Fibroblast of lung (primary cell): ENCODE data around the gene TYRP1. TPM values are rescaled to one million over a fixed set of nuclear protein-coding genes. Genes with fewer than 3 reads are reported as not detected.

Experiments used
- DNase-seq, 2 donors: peaks; one replicate each; pipeline versions ENCODE4 v3.0.0 to v3.0.0-alpha.2; 2010; ENCODE audit warnings: low read depth in 2 of 2
- H2AFZ ChIP-seq: 2 replicates; pipeline ENCODE4 v1.5.1; 2012; ENCODE audit warnings: low read length, control low read depth, inconsistent platforms
- H3K27ac ChIP-seq: 2 replicates; pipeline ENCODE4 v1.5.1; 2011; ENCODE audit warnings: low read length, control low read depth; ENCODE audit not compliant: insufficient read depth
- H3K27me3 ChIP-seq: 2 replicates; pipeline ENCODE4 v1.5.1; 2011; ENCODE audit warnings: mild to moderate bottlenecking, low read length; ENCODE audit not compliant: control insufficient read depth, insufficient read depth
- H3K36me3 ChIP-seq: 2 replicates; pipeline ENCODE4 v1.5.1; 2011; ENCODE audit warnings: low read length; ENCODE audit not compliant: control insufficient read depth, insufficient read depth
- H3K4me1 ChIP-seq: 2 replicates; pipeline ENCODE4 v1.5.1; 2011; ENCODE audit warnings: low read length; ENCODE audit not compliant: control insufficient read depth, insufficient read depth; ENCODE audit errors: extremely low read depth
- H3K4me2 ChIP-seq: 2 replicates; pipeline ENCODE4 v1.5.1; 2011; ENCODE audit warnings: low read length, control low read depth; ENCODE audit not compliant: insufficient read depth; ENCODE audit errors: extremely low read depth
- H3K4me3 ChIP-seq, 4 experiments: fragments of 200-600 bp in 1 of 4; sonication (generic) in 1 of 4; replicated peaks in 1 of 4; 2 replicates each; pipeline ENCODE4 v1.5.1; 2011 to 2016; ENCODE audit warnings: low read length in 4 of 4, low read depth in 3 of 4, mild to moderate bottlenecking in 3 of 4, control low read depth in 2 of 4, inconsistent platforms in 1 of 4, mixed read lengths in 1 of 4; ENCODE audit not compliant: insufficient read depth in 1 of 4; ENCODE audit errors: control extremely low read depth in 1 of 4
- H3K79me2 ChIP-seq: 2 replicates; pipeline ENCODE4 v1.5.1; 2012; ENCODE audit warnings: mild to moderate bottlenecking, low read length, inconsistent platforms; ENCODE audit not compliant: control insufficient read depth, insufficient read depth
- H3K9ac ChIP-seq: 2 replicates; pipeline ENCODE4 v1.5.1; 2011; ENCODE audit warnings: mild to moderate bottlenecking, low read length, control low read depth; ENCODE audit not compliant: insufficient read depth
- H3K9me3 ChIP-seq: 2 replicates; pipeline ENCODE4 v1.5.1; 2012; ENCODE audit warnings: low read depth, low read length; ENCODE audit not compliant: control insufficient read depth, insufficient read depth
- H4K20me1 ChIP-seq: 2 replicates; pipeline ENCODE4 v1.5.1; 2011; ENCODE audit warnings: low read length; ENCODE audit not compliant: control insufficient read depth, insufficient read depth; ENCODE audit errors: extremely low read depth
- CTCF ChIP-seq, 2 donors: IDR thresholded peaks in 1 of 2; conservative IDR thresholded peaks in 1 of 2; 1 replicate in 1 of 2; 2 replicates in 1 of 2; pipeline ENCODE4 v1.5.1; 2011 to 2012; ENCODE audit warnings: low read length in 2 of 2, control low read depth in 1 of 2, inconsistent platforms in 1 of 2, low read depth in 1 of 2, mild to moderate bottlenecking in 1 of 2
- EZH2 ChIP-seq: IDR thresholded peaks from 2 replicates; pipeline ENCODE4 v1.5.1; 2012; ENCODE audit warnings: low read length, control low read depth, mild to moderate bottlenecking; ENCODE audit errors: missing control alignments
- polyA plus RNA-seq, 2 donors: library from polyadenylated mRNA; depleted of rRNA in 1 of 2; stranded (reverse) in 1 of 2; unstranded in 1 of 2; fragments of >200 nt; gene quantifications; 2 replicates each; pipeline ENCODE4 v1.2.1, GENCODE V29; 2011 to 2012; ENCODE audit warnings: missing spikeins in 1 of 2
- total RNA-seq: library from RNA; depleted of rRNA; stranded (reverse); fragments of >200 nt; gene quantifications from 2 replicates; pipeline ENCODE4 v1.2.1, GENCODE V29; 2014

TYRP1 gene
- total and polyA plus RNA-seq, 2 donors (not counting 1 experiment from before 2014, with no cell fraction given), result 0.11 to 0.17 TPM

GRCh38 chr9:12722131-12722530, 28.9 kb downstream of the TYRP1 start:
- Histone ChIP-seq H3K9me3 (no peaks in the 10 kb centered on the region), H3K27me3 (no peaks in the 10 kb centered on the region), H3K4me1 (peaks cover 3% of the 10 kb centered on the region), H3K36me3 (no peaks in the 10 kb centered on the region), H2AFZ (no peak overlapping the region), H3K9ac (no peak overlapping the region), H3K4me3 (no peak overlapping the region), H4K20me1 (no peaks in the 10 kb centered on the region), H3K27ac (no peak overlapping the region), H3K79me2 (no peaks in the 10 kb centered on the region), H3K4me2 (peak overlapping the region; percentile 4)
- no peak for DNase-seq
- TF ChIP-seq EZH2, result no peak

- peak in 1 of 2 donors; percentile 67 for DNase-seq
- H2AFZ ChIP-seq, result peak overlapping the region; percentile 24
- TF ChIP-seq EZH2 (no peak), CTCF (conservative IDR thresholded peaks at IDR 0.05 in 1 of 2, IDR thresholded peaks at IDR 0.05 in 1 of 2; ENCODE audit: low read depth in 1 of 2, low read length in 2 of 2) (peak in 1 of 2 donors; percentile 48)
- H3K4me1 ChIP-seq, result peaks cover 3% of the 10 kb centered on the region
- no peak overlapping the region for H3K27ac ChIP-seq
- no peaks in the 10 kb centered on the region for H3K79me2 ChIP-seq
- H3K9ac ChIP-seq, result no peak overlapping the region
- H4K20me1 ChIP-seq, result no peaks in the 10 kb centered on the region
- no peaks in the 10 kb centered on the region for H3K36me3 ChIP-seq
- H3K4me2 ChIP-seq, result no peak overlapping the region
- no peaks in the 10 kb centered on the region for H3K27me3 ChIP-seq
- no peaks in the 10 kb centered on the region for H3K9me3 ChIP-seq
- no peak overlapping the region for H3K4me3 ChIP-seq
Measured at GRCh38 chr9:12723409-12724028, 30.3 kb downstream of the TYRP1 start.

GRCh38 chr9:12726795-12727194, 33.6 kb downstream of the TYRP1 start:
- Histone ChIP-seq H3K4me2 (no peak overlapping the region), H2AFZ (no peak overlapping the region), H3K4me3 (no peak overlapping the region)

More at GRCh38 chr9:12726795-12727194, 33.6 kb downstream of the TYRP1 start:
- H3K9me3 ChIP-seq, result no peaks in the 10 kb centered on the region
- H3K27me3 ChIP-seq, result no peaks in the 10 kb centered on the region
- no peak for DNase-seq
- H4K20me1 ChIP-seq, result no peaks in the 10 kb centered on the region
- H3K4me1 ChIP-seq, result peaks cover 3% of the 10 kb centered on the region
- TF ChIP-seq CTCF (conservative IDR thresholded peaks at IDR 0.05 in 1 of 2, IDR thresholded peaks at IDR 0.05 in 1 of 2; ENCODE audit: low read depth in 1 of 2, low read length in 2 of 2), result no peak
- no peak overlapping the region for H3K27ac ChIP-seq
- no peaks in the 10 kb centered on the region for H3K36me3 ChIP-seq
- H3K79me2 ChIP-seq, result no peaks in the 10 kb centered on the region
- no peak overlapping the region for H3K9ac ChIP-seq
